Measurements from ENCODE around the gene TMEM200C. TPM values are rescaled to one million over a fixed set of nuclear protein-coding genes. Genes with fewer than 3 reads are reported as not detected.

TMEM200C gene
- total and polyA plus RNA-seq, 2 donors (not counting 3 experiments of a cell fraction or from before 2014, with no cell fraction given), result 0.07 TPM; not detected in 1

GRCh38 chr18:5851998-5852397 lies 43.3 kb downstream of the TMEM200C start:
- no peaks in the 10 kb centered on the region for H3K4me1 ChIP-seq (ENCODE audit: control insufficient read depth, extremely low read depth, insufficient read depth, low read length)
- H4K20me1 ChIP-seq (replicated peaks; ENCODE audit: control insufficient read depth, extremely low read depth, insufficient read depth, low read length), result no peaks in the 10 kb centered on the region
- no peak overlapping the region for H3K27ac ChIP-seq (ENCODE audit: insufficient read depth, low read depth, low read length)
- no peaks in the 10 kb centered on the region for H3K79me2 ChIP-seq (ENCODE audit: control insufficient read depth, insufficient read depth, low read length)
- dilution Hi-C loops (cut with MboI; ENCODE audit: extremely low pct_ligation_motif_present, low sequenced_read_pairs) (no loop called here), intact Hi-C loops (cut with micrococcal nuclease) (no loop called here)
- H3K4me2 ChIP-seq (ENCODE audit: insufficient read depth, low read length), result no peak overlapping the region
- H3K9me3 ChIP-seq (replicated peaks; ENCODE audit: control insufficient read depth, insufficient read depth, low read length), result no peaks in the 10 kb centered on the region
- CTCF ChIA-PET, result no interaction called here
- H3K27me3 ChIP-seq (ENCODE audit: control insufficient read depth in 2 of 2, insufficient read depth in 2 of 2, low read length in 2 of 2), result no peaks in the 10 kb centered on the region
- H3K36me3 ChIP-seq (ENCODE audit: control insufficient read depth in 2 of 2, extremely low read depth in 1 of 2, insufficient read depth in 2 of 2, low read length in 2 of 2), result no peaks in the 10 kb centered on the region
- H2AFZ ChIP-seq (ENCODE audit: low read depth, low read length), result no peak overlapping the region
- FAIRE-seq (no peak), DNase-seq (ENCODE audit: low read depth, low spot score) (no peak)
- H3K9ac ChIP-seq (replicated peaks; ENCODE audit: extremely low read depth, insufficient read depth, low read length), result no peak overlapping the region
- no peak for TF ChIP-seq EZH2 (IDR thresholded peaks at IDR 0.05; ENCODE audit: borderline replicate concordance, low read depth, low read length, severe bottlenecking)
- TF ChIP-seq CTCF (IDR thresholded peaks at IDR 0.05; ENCODE audit: extremely low read depth in 1 of 2, insufficient read depth in 1 of 2, low read depth in 1 of 2, low read length in 2 of 2), result no peak
- no peak for TF ChIP-seq MAX (IDR thresholded peaks at IDR 0.05; ENCODE audit: insufficient read depth, insufficient read length)
- no peak for TF ChIP-seq POLR2AphosphoS5 (IDR thresholded peaks at IDR 0.05; ENCODE audit: insufficient read depth, low read depth, low read length)
- no peak for TF ChIP-seq JUN (IDR thresholded peaks at IDR 0.05; ENCODE audit: borderline replicate concordance, insufficient read depth, insufficient read length, low read depth)
- TF ChIP-seq MYC (IDR thresholded peaks at IDR 0.05; ENCODE audit: low read depth, low read length), result no peak
- no peak for TF ChIP-seq POLR2A (IDR thresholded peaks at IDR 0.05; ENCODE audit: low read depth, low read length)
- TF ChIP-seq FOS (IDR thresholded peaks at IDR 0.05; ENCODE audit: borderline replicate concordance, insufficient read depth, low read length), result no peak
- TF ChIP-seq GATA2 (IDR thresholded peaks at IDR 0.05; ENCODE audit: insufficient read depth, insufficient read length, low read depth, low read length), result no peak
- BruUV-seq (replicated peaks), result no TSS peak
- POLR2A ChIA-PET, result no interaction called here
- H3K4me3 ChIP-seq (replicated peaks in 1 of 3; ENCODE audit: insufficient read depth in 1 of 3, low read depth in 1 of 3, low read length in 3 of 3), result no peak overlapping the region
- H3K9me1 ChIP-seq (replicated peaks; ENCODE audit: control insufficient read depth, extremely low read depth, insufficient read depth, low read length), result no peaks in the 10 kb centered on the region
